ENCODE data around the gene DHX38.
"Not testable (repeated sequence)": the region's sequence is repeated elsewhere in the genome, so short reads cannot be mapped to it uniquely, and the experiment has no call there.

The DHX38 gene

GRCh38 chr16:72072514-72073342 is 20.9 kb upstream of the DHX38 start:
- H3K4me3 ChIP-seq (replicated peaks in 1 of 2; ENCODE audit: low read depth in 2 of 2, low read length in 2 of 2) = no peak overlapping the region
- DNase-seq (ENCODE audit: low read depth in 2 of 2) = peak in 1 of 2 donors; percentile 85
- no peak for TF ChIP-seq CTCF (IDR thresholded peaks at IDR 0.05; ENCODE audit: low read depth, low read length)

- peak in 1 of 2 donors; percentile 81 for DNase-seq (ENCODE audit: low read depth in 2 of 2)
- no peak overlapping the region for H3K4me3 ChIP-seq (replicated peaks in 1 of 2; ENCODE audit: low read depth in 2 of 2, low read length in 2 of 2)
- no peak for TF ChIP-seq CTCF (IDR thresholded peaks at IDR 0.05; ENCODE audit: low read depth, low read length)
These were observed 20.0 kb upstream of the DHX38 start for GRCh38 chr16:72073560-72074230.

DNA sequence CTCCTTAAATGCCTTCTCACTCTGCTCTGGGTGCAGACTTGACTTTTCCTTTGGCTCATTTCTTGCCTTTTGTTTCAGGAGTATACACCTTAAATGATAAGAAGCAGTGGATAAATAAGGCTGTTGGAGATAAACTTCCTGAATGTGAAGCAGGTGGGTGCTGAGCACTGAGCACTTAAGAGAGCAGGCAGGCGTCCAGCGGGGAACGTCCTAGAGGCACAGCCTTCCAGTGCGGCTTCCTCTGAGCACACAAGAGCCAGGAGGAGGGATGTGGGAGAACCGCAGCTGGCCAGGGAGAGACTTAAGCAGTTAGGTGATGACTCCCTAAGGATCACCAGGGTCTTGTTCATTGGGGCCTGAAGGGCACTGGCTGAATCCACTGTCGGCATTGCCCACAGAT is 18.6 kb upstream of the DHX38 start:
- DNase-seq (ENCODE audit: low read depth in 2 of 2); H3K4me3 ChIP-seq (replicated peaks in 1 of 2; ENCODE audit: low read depth in 2 of 2, low read length in 2 of 2): not testable (repeated sequence)

GRCh38 chr16:72076991-72077706 is 16.5 kb upstream of the DHX38 start:
- H3K4me3 ChIP-seq (replicated peaks in 1 of 2; ENCODE audit: low read depth in 2 of 2, low read length in 2 of 2); DNase-seq (ENCODE audit: low read depth in 2 of 2): not testable (repeated sequence)

DNA sequence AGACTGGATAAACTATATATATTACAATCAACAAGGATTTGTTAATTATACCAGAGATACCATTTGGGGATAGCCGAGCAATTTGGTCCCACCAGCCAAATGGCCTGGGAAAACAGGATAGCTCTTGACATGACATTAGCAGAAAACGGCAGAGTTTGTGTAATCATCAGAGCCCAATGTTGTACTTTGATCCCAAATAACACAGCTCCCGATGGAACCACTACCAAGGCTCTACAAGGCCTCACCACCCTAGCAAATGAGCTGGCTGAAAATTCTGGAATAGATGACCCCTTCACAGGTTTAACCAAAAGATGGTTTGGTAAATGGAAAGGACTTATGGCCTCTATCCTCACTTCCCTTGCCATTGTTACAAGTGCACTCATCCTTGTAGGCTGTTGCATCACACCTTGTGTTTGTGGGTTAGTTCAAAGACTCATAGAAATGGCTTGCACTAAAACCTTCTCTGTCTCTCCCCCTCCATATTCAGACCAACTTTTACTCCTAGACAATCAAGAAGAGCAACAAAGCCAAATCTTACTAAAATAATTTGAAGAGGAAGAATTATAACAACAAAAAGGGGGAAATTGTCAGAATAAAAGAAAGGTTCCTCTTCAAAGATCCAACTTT is 9.8 kb upstream of the DHX38 start:
- TF ChIP-seq CTCF (IDR thresholded peaks at IDR 0.05; ENCODE audit: low read depth, low read length) = no peak
- DNase-seq (ENCODE audit: low read depth in 2 of 2) = no peak
- H3K4me3 ChIP-seq (replicated peaks in 1 of 2; ENCODE audit: low read depth in 2 of 2, low read length in 2 of 2) = no peak overlapping the region

- H3K4me3 ChIP-seq (replicated peaks in 1 of 2; ENCODE audit: low read depth in 2 of 2, low read length in 2 of 2) = no peak overlapping the region
- DNase-seq (ENCODE audit: low read depth in 2 of 2) = no peak
- TF ChIP-seq CTCF (IDR thresholded peaks at IDR 0.05; ENCODE audit: low read depth, low read length) = no peak
These were observed 9.2 kb upstream of the DHX38 start for GRCh38 chr16:72084445-72084844.

GRCh38 chr16:72085002-72085401 is 8.6 kb upstream of the DHX38 start:
- peak in 1 of 2 donors; percentile 20 for DNase-seq (ENCODE audit: low read depth in 2 of 2)
- no peak overlapping the region for H3K4me3 ChIP-seq (replicated peaks in 1 of 2; ENCODE audit: low read depth in 2 of 2, low read length in 2 of 2)
- no peak for TF ChIP-seq CTCF (IDR thresholded peaks at IDR 0.05; ENCODE audit: low read depth, low read length)

Measured in cardiac fibroblast (primary cell).